Activated CD8-positive, alpha-beta T cell treated with anti-CD3 and anti-CD28 coated beads for 36 hours (primary cell): Measurements from ENCODE around the gene U2AF2. TPM values are rescaled to one million over a fixed set of nuclear protein-coding genes. Genes with fewer than 3 reads are reported as not detected.

Source experiments
- ATAC-seq: fragments of 200-7000 bp; cut with Tn5 transposase; one replicate; pipeline ENCODE4 v1.10.0; 2021; ENCODE audit warnings: mild to moderate bottlenecking, moderate library complexity
- CTCF ChIA-PET: fragments of 350-600 bp; sonication (Branson Sonifier 250); formaldehyde crosslinking; loops from one replicate; lab custom pipeline; 2021; ENCODE audit warnings: antibody characterized with exemption; lab: Charles Lee
- POLR2A ChIA-PET: fragments of 350-600 bp; sonication (Branson Sonifier 250); formaldehyde crosslinking; loops from one replicate; lab custom pipeline; 2021; ENCODE audit warnings: antibody characterized with exemption; lab: Charles Lee
- DNase-seq: peaks from one replicate; pipeline ENCODE4 v3.0.0-alpha.2; 2020
- H3K27ac Mint-ChIP-seq: one replicate; pipeline ENCODE4 v1.8.0; 2021; ENCODE audit warnings: mild to moderate bottlenecking, mixed read lengths
- H3K27me3 Mint-ChIP-seq: one replicate; pipeline ENCODE4 v1.8.0; 2021; ENCODE audit warnings: mixed read lengths
- H3K36me3 Mint-ChIP-seq: one replicate; pipeline ENCODE4 v1.8.0; 2021; ENCODE audit warnings: low read depth, mixed read lengths
- H3K4me1 Mint-ChIP-seq: one replicate; pipeline ENCODE4 v1.8.0; 2021; ENCODE audit warnings: low read depth, mixed read lengths
- H3K4me3 Mint-ChIP-seq: one replicate; pipeline ENCODE4 v1.8.0; 2021; ENCODE audit warnings: mild to moderate bottlenecking, moderate library complexity, mixed read lengths
- H3K9me3 Mint-ChIP-seq: one replicate; pipeline ENCODE4 v1.8.0; 2021; ENCODE audit warnings: mixed read lengths
- intact Hi-C: fragments of 100-400 bp; cut with micrococcal nuclease; formaldehyde crosslinking; loops from one replicate; pipeline ENCODE4 v1.10.0; 2022
- total RNA-seq, 2 experiments: library from RNA; stranded (reverse); gene quantifications; one replicate each; pipeline ENCODE4 v1.2.3, GENCODE V29; 2021
- TF ChIP-seq, protein P1 (sequence below): fragments of 200-600 bp; IDR thresholded peaks from one replicate; pipeline ENCODE4 v1.8.0; 2022; ENCODE audit warnings: antibody characterized with exemption, mild to moderate bottlenecking

The U2AF2 gene
- total RNA-seq, 2 experiments from 2014 or later = 304 to 306 TPM

DNA sequence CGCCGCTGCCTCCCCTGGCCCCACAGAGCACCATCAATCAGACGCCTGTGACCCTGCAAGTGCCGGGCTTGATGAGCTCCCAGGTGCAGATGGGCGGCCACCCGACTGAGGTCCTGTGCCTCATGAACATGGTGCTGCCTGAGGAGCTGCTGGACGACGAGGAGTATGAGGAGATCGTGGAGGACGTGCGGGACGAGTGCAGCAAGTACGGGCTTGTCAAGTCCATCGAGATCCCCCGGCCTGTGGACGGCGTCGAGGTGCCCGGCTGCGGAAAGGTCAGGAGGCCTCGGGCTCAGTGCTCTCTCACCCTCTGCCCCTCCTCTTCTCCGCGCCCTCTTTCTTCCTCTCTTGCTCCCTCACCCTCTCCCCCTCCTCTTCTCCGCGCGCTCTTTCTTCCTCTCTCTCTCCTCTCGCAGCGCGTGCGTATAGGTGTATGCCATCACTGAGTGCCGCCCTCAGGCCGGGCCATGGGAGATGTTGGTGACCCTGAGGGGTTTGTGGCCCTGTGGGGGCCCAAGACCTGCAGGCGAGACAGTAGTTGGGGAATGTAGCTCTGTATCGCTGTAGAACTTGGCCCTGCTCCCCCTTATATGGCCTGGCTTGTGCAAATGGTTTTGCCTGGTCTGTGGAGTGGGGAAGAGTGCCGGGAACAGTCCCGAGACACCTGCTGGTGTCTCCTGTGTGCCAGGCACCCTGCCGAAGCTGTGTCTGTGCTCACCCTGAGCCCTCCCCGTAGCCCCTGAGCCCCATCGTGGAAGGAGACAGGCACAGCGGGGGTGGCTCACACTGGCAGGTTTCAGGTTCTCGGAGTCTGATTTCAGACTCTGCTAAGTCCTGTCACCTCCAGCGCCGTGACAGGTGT is 14.8 kb downstream of the U2AF2 start:
- Mint-ChIP-seq H3K4me3 (no peak overlapping the region), H3K36me3 (peaks cover 50% of the 10 kb centered on the region), H3K27me3 (no peaks in the 10 kb centered on the region), H3K9me3 (no peaks in the 10 kb centered on the region), H3K27ac (no peak overlapping the region), H3K4me1 (peaks cover 26% of the 10 kb centered on the region)
- TF ChIP-seq, protein P1, sequence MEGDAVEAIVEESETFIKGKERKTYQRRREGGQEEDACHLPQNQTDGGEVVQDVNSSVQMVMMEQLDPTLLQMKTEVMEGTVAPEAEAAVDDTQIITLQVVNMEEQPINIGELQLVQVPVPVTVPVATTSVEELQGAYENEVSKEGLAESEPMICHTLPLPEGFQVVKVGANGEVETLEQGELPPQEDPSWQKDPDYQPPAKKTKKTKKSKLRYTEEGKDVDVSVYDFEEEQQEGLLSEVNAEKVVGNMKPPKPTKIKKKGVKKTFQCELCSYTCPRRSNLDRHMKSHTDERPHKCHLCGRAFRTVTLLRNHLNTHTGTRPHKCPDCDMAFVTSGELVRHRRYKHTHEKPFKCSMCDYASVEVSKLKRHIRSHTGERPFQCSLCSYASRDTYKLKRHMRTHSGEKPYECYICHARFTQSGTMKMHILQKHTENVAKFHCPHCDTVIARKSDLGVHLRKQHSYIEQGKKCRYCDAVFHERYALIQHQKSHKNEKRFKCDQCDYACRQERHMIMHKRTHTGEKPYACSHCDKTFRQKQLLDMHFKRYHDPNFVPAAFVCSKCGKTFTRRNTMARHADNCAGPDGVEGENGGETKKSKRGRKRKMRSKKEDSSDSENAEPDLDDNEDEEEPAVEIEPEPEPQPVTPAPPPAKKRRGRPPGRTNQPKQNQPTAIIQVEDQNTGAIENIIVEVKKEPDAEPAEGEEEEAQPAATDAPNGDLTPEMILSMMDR = no peak
- POLR2A ChIA-PET = interaction anchor here (1.0 to 7.5 kb wide), 3 partner anchors 10 to 16 kb away, joined by 3 to 57 read pairs (median 4); no protein-coding TSS in a partner anchor
- DNase-seq (no peak), ATAC-seq (no peak)
- intact Hi-C loops = no loop called here
- CTCF ChIA-PET = no interaction called here

DNA sequence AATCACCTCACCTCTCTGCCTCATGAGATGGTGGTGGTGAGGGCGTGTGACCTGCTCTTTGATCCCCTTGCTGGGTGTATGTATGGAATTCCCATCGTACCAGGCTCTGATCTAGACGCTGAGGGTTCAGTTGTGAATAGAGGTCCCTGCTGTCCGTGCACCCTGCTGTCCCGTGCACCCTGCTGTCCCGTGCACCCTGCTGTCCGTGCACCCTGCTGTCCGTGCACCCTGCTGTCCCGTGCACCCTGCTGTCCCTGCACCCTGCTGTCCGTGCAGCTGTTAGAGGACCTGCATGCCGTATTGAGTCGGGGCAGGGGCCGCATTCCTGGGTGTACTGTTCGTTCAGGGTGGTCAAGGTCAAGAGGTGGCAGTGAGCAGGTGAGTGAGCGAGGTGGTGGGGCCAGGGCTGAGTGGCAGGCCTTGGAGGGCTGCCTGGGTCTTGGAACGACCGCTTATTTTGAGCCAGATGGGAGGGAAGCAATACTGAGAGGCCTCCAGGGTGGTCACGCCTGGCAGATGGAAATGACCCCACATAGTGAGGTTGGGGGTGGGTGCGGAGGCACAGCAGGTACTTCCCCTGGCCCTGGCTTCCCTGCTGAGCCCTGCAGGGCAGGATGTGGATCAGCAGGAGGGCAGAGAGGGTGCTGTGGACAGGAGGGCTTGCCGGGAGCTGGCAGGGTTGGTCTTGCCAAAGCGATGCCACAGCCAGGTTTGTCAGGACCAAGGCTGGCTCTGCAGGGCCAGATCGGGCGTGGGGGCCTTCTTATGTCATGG is 15.6 kb downstream of the U2AF2 start:
- Mint-ChIP-seq H3K36me3 (peaks cover 49% of the 10 kb centered on the region), H3K4me1 (peaks cover 26% of the 10 kb centered on the region), H3K27me3 (no peaks in the 10 kb centered on the region), H3K27ac (no peak overlapping the region), H3K4me3 (no peak overlapping the region), H3K9me3 (no peaks in the 10 kb centered on the region)
- no peak for ATAC-seq
- TF ChIP-seq, protein P1 = no peak
- POLR2A ChIA-PET = interaction anchor here (1.0 to 7.5 kb wide), 3 partner anchors 7 to 13 kb away, joined by 3 to 57 read pairs (median 6); no protein-coding TSS in a partner anchor
- DNase-seq = no peak
- intact Hi-C loops = no loop called here
- CTCF ChIA-PET = interaction anchor here (0.7 to 1.5 kb wide), 3 partner anchors 8 to 39 kb away, joined by 3 to 5 read pairs (median 4); no protein-coding TSS in a partner anchor

DNA sequence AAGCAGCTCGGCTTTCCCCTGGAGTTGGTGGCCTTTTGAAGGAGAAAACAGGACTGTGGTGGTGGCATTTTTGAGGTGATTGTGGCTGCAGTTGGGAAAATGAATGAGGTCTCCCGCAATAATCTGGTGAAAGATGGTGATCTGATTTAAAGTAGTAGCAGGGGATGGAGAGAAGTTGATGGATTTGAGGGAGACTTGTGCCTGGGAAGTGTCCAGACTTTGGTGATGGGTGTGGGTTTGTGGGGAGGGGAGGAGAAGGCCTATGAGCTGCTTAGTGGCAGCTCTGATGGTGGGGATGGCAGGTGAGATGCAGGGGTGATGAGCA is 16.2 kb downstream of the U2AF2 start:
- DNase-seq (no peak), ATAC-seq (no peak)
- Mint-ChIP-seq H3K36me3 (peaks cover 53% of the 10 kb centered on the region), H3K9me3 (no peaks in the 10 kb centered on the region), H3K4me3 (no peak overlapping the region), H3K4me1 (peaks cover 29% of the 10 kb centered on the region), H3K27me3 (no peaks in the 10 kb centered on the region), H3K27ac (peak overlapping the region; percentile 34)
- intact Hi-C loops = no loop called here
- TF ChIP-seq, protein P1 = no peak
- ChIA-PET CTCF (interaction anchor here (0.7 to 2.2 kb wide), 7 partner anchors 8 to 203 kb away, joined by 3 to 8 read pairs (median 3); partner anchors contain the start of gene CCDC106), POLR2A (interaction anchor here (0.6 to 7.5 kb wide), 4 partner anchors 8 to 1628 kb away, joined by 3 to 57 read pairs (median 5); no protein-coding TSS in a partner anchor)

DNA sequence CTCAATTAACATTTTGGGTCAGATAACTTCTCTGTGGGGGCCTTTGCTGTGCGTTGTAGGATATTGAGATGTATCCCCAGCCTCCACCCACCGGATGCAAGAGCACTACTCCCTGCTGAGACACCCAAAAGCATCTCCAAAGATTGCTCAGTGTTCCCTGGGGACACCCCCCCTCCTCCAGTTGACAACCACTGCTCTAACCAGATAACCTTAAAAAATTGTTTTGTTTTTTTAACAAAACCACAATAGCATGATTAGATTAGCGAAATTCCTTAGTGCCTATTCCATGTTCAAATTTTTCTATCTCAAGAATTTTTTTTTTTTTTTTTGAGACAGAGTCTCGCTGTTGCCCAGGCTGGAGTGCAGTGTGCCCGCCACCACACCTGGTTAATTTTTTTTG is 17.6 kb downstream of the U2AF2 start:
- H3K36me3 Mint-ChIP-seq = peaks cover 50% of the 10 kb centered on the region
- POLR2A ChIA-PET = interaction anchor here (0.7 to 7.5 kb wide), 3 partner anchors 9 to 26 kb away, joined by 4 to 57 read pairs (median 6); no protein-coding TSS in a partner anchor
- no peak overlapping the region for H3K4me3 Mint-ChIP-seq
- CTCF ChIA-PET = interaction anchor here (1.2 to 2.2 kb wide), 4 partner anchors 10 to 31 kb away, joined by 3 to 8 read pairs (median 6); no protein-coding TSS in a partner anchor
- no peak overlapping the region for H3K27ac Mint-ChIP-seq
- TF ChIP-seq, protein P1 = no peak
- peaks cover 37% of the 10 kb centered on the region for H3K4me1 Mint-ChIP-seq
- ATAC-seq (no peak), DNase-seq (no peak)
- no peaks in the 10 kb centered on the region for H3K9me3 Mint-ChIP-seq
- H3K27me3 Mint-ChIP-seq = no peaks in the 10 kb centered on the region
- intact Hi-C loops = no loop called here
